Stimulated activated CD8-positive, alpha-beta memory T cell treated with anti-CD3 and anti-CD28 coated beads, Interleukin-2, amount 100 ng/mL, for 48 hours (primary cell): ENCODE results near the gene VIPAS39.
"Not testable (repeated sequence)": the region's sequence is repeated elsewhere in the genome, so short reads cannot be mapped to it uniquely, and the experiment has no call there.

Source experiments
- DNase-seq, 2 donors: peaks; one replicate each; pipeline ENCODE4 v3.0.0-alpha.2; 2020; ENCODE audit warnings: low read depth in 2 of 2

The VIPAS39 gene

DNA sequence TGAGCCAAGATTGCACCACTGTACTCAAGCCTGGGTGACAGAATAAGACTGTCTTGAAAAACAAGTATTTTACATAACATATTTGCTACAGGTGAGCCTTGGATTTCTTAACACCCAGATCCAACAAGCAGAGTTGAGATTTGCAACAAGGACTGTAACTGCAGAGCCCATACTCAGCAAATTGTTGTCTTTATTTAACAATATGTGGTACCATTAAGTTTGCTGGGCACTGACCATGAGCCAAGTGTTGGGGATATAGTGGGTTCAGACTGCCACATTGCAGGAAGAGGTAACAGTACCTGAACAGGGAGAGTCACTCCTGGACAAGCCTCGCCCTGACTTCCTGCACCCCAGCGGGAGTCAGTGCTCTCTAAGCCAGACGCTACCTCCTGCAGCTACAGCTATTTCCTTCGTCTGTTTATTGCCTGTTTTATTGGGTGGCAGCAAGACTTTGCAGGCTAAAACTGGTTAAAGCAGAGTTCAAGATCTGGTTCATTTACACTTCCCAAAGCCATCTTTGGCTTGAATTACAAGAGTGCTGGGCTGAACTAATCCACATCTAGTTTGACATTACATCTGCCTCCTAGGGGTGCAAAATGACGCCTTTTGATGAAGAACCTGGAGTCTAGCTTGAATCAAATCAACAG, 12.9 kb upstream of the VIPAS39 start:
- no peak for DNase-seq

DNA sequence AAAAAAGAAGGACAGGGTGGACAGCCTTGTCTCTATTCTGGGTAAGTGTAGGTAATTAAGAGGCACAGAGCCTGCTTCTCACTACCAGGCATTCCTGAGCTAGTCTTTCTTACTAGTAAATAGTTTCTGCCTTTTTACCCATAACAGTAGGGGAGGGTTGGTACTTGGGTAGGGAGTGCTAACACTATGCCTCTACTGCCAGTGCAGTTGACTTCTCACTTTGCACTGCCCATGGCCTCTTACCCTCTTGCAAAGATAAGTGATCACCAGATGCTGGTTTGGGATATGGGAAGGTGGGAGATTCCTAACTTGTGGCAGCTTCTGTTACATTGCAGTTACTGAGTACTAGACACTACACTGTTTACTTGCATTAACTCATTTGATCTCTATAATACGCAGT, 12.1 kb upstream of the VIPAS39 start:
- DNase-seq: no peak

DNA sequence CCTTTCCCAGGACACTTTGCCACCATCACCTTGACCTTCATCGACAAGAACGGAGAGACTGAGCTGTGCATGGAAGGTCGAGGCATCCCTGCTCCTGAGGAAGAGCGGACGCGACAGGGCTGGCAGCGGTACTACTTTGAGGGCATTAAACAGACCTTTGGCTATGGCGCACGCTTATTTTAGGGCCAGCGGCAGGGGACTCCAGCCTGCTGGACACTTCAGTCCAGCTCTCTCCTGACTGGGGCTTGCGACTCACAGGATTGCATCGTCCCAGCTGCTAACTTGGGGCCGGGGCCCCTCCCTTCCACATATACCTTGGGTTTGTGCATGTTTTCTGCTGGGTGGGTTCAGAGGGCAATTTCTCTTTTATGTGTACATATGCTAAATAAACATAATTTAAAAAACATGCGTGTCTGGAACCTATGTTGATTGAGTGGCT, 11.7 kb upstream of the VIPAS39 start:
- DNase-seq: no peak

DNA sequence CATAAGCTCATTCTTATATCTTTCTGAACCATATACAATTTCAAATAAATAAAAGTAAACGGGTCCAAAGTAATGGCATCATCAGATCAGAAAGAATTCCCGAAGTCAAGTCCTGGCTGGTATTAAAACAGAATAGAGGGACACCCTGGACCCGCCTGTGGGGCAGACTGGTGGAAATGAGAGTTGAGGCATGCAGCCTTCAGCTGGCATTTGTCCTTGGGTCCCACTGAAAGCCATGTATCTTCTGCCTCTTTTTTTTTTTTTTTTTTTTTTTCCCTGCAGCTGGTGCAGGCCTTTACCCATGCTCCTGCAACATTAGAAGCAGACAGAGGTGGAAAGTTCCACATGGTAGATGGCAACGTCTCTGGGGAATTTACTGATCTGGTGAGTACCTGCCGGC, 10.4 kb upstream of the VIPAS39 start:
- DNase-seq: no peak

DNA sequence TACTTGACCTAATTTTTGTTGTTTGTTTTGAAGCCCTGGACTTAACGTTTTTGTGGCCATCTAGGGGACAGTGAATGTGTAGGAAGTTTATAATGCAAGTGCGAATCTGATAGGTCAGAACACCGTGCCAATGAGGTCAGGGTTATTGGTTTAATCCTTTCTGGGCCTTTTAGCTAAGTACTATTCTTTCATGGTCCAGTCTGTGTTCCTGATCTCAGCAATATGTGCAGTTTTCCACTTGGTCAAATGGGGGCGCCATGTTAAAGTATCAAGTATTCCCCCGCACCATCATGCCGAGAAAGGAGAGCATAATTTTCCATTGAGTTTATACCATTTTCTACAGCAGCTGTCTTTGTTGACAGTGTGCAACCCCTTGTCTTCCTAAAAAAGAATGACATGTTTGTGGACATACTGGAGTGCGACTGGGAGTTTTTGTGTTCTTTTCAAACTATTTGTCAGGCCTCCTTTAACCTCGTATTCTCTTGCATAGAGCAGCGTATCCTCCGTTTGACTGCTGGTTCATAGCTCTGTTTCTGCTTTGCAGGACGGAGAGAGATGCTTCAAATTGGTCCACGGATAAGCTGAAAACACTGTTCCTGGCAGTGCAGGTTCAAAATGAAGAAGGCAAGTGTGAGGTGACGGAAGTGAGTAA, 1.8 kb upstream of the VIPAS39 start:
- DNase-seq: peak; percentile 46 to 55

DNA sequence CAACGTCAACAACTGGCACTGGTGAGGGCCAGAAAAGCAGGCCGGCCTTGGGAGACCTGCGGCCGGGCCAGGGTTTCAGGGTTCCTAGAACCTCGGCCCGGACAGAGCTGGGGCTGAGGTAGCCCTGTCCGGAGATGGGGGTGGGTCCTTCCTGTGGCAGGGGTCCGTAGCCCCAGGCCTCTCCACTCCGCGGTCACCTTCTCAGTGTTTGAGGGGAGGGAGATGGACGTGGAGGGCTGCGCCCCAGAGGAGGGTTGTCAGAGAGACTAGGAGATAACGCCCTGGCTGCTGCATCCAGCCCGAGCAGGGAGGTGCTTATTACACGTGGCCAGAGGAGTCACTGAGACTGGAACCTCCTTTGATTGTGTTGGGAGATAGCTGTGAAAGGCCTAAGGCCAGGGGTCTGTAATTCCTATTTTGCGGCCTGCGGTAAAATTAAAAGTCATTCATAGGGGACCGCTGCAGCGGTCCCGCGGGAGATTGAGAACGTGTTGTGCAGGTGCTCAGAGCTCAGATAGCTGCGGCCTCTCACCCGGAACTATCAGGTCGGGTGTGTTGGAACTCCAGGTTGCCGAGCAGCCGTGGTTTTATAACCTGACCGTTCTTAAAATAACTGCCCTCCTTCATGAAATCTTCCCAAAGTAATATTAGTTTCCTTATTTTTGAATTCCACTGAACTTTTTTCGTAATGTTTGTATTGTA, 999 bp upstream of the VIPAS39 start:
- DNase-seq: peak; percentile 5 to 23

DNA sequence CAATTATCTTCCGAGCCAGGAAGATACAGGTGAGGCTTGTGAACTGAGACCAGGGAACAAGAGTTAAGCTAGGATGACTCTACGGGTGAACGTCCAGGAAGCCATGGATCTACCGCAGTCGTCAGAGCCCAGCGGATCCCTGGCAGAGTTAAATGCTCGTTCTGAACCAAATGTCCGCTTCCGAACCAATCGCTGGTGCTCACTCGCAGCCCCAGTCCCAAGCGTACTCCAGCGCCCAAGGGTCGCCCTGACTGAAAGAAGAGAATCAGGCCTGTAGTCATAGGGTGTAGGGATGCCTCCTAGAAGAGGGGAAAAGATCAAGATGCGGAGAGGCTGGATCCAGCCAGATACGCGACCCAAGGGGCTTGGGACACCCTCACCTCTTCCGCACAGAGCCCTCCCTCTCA, 283 bp downstream of the VIPAS39 start:
- DNase-seq: no peak

DNA sequence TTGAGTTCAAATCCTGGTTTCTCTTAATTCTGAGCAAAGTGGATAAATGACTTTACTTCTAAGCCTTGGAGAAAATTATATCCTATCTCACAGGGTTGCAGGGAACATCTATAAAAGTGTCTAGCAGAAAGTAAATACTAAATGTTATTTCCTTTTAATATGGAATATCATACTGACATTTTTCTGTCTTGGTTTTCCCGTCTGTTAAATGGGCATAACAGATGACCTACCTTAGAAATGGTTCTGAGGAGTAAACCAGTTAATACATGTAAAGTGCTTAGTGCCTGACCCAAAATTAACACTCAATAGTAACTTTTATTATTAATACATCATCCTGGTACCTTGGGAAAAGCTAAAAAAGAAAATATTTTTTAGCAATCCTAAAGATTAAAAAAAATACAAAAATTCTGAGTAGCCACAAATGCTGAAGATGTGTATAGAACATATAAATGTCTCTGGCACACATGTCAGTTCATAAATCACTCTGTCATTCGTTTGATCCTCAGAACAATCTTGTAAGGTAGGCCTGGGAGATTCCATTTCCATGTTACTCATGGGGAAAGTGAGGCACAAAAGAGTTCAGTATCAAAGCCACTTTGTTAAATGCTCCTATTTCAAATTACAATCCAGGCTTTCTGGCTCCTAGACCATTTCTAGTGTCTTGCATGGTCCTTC, 1.3 kb downstream of the VIPAS39 start:
- DNase-seq: no peak

DNA sequence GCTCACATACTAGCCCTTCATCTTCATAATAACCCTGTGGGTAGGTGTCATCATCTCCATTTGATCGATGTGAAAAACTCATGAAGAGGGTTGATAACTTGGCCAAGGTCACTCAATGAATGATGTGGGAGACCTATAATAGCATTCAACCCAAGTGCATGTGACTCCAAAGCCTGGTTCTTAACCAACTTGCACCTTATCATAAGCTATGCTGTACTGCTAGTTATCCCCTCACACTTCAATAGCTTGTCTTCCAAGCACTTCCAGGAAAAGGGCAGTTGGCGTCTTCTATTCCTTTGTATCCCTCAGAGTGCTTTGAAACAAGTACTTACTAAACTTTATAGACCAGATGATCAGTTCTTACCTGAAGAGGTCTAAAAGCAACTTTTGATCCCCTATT, 15.2 kb downstream of the VIPAS39 start:
- no peak for DNase-seq

DNA sequence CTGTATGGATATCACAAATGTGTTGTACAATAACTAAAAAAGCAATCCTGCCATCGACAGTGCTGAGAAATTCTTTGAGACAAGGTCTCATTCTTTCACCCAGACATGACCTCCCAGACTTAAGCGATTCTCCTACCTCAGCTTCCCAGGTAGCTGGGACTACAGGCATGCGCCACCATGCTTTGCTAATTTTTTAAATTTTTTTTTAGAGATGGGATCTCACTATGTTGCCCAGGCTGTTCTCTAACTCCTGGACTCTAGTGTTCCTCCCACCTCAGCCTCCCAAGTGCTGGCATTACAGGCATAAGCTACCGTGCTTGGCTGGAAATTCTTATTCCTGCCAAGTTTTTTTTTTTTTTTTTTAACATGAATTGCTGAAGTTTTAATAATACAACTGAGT, 17.5 kb downstream of the VIPAS39 start:
- no peak for DNase-seq

DNA sequence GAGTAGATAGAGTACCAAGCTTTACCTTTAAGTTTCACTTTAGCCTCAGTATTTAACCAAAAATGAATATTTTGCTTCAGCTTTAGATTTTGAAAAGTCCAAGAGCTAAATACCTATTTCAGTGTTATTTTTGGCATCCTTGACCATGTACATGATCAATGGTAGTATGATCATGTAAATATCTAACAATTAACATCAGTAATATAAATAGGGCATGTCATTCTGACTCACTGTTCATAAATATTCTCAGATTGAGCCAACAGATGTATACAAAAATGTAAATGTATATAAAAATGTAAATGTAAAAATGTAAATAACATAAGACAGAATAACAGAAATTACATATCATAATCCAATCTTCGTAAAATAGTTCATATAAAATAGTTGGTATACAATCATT, 18.8 kb downstream of the VIPAS39 start:
- DNase-seq: no peak

DNA sequence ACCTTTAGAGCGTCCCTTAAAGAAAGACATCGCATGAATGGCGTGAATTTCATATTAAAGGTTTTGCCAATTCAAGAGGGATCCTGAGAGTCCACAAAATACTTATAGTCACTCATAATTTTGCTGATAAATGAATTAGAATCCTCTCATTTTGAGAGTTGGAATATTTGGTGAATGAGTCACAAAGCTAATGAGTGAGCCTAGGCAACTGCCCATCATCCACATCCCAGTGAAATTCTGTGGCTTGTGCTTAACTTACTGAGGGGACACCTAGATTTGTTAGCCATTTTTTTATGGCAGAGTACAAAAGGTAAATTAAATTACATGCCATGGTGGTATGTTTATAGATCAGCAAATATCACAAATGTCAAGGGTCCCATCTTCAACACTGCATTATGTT, 21.4 kb downstream of the VIPAS39 start:
- no peak for DNase-seq

DNA sequence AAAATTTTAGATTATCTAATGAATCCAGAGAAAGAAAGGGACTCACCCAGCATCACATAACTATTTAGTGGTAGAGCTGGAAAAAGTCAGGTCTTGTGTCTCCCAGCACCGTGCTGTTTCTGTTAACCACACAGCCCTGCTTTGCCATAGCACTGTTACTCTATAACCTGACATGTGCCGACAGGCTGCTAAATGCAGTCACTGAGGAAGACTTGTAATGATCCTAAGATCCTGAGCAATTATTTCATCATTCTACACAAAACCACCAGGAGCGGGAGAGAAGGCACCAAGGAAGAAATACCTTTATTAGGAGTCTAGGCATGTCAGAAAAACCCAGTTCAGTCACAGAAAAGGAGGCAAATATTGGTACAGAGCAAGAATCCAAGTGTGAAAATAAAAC, 31.0 kb downstream of the VIPAS39 start:
- no peak for DNase-seq

DNA sequence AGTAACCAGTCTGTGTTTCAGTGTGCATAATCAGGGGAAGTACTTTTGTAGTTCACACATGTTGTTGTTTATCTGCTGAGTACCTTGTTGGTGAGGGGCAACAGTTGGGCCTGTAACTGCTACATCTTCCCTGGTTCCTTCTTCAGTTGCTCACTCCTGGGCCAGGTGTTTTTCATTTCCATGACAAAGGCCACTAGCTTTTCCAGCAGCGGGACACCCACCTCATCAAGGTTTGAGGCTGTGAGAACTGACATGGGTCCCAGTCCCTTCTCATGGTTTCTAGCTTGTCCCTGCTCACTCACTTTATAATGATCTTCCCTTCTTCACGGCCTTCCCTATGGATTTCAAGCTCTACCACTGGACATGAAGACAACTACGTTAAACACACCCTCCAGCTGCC, 32.5 kb downstream of the VIPAS39 start:
- no peak for DNase-seq

DNA sequence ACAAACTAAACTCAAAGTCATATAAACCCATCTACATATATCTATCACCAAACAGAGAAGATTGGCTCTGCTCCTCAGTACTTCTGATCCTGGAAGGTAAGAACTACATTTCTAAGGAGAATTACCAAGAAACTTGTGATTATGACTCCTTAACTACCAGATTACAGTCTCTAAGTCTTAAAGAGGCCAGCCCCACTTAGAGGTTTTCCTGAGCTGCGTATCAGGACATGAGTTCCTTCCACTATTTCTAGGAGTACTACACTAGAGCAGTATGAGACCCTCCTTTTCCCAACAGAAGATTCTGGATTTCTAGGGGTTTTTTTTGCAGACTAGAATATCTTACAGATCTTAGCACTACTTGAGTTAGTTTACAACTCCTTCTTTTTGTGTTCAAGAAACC, 34.0 kb downstream of the VIPAS39 start, which contains the start of gene NOXRED1:
TSS of gene NOXRED1 (minus strand) at position 101 of the 400 bp plus-strand sequence. CDS start 634 bp downstream, outside the sequence.
- DNase-seq: no peak

DNA sequence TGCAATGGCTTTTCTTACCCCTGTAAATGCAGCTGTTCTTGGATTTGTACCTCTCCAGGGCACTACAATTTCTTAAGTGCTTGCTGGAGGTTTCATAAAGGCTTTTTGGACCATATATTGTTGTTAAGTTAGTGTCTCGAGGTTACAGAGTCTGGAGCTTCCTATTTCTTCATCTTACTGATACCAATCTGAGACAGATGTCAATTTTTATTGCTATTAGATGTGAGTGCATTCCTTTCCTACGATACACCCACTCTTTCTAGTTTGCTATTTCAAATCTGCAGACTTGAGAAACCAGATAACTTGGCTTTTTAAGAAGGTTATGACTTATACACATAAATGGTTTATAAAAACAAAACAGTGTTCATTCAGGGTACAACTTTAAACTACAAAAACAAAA, 36.2 kb downstream of the VIPAS39 start:
- DNase-seq: no peak

DNA sequence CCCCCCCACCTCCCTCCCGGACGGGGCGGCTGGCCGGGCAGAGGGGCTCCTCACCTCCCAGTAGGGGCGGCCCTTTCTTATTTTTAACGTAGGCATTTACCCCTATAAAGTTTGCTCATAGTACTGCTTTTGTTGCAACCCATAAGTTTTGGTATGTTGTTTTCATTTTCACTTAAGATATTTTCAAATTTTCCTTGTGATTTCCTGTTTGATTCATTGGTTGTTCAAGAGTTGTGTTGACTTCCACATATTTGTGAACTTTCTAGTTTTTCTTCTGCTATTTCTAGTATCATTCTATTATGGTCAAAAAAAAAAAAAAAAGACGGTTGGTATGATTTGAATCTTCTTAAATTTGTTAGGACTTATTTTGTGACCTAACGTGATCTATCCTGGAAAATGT, 40.6 kb downstream of the VIPAS39 start:
- no peak for DNase-seq

DNA sequence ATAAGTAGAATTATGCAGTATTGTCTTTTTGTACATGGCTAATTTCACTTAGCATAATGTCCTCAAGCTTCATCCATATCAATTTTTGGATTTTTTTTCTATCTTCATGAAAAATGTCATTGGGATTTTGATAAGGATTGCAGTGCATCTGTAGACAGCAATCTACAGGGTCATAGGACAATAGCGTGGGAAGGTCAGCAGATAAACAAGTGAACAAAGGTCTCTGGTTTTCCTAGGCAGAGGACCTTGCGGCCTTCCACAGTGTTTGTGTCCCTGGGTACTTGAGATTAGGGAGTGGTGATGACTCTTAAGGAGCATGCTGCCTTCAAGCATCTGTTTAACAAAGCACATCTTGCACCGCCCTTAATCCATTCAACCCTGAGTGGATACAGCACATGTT, 41.3 kb downstream of the VIPAS39 start:
- not testable (repeated sequence) for DNase-seq

DNA sequence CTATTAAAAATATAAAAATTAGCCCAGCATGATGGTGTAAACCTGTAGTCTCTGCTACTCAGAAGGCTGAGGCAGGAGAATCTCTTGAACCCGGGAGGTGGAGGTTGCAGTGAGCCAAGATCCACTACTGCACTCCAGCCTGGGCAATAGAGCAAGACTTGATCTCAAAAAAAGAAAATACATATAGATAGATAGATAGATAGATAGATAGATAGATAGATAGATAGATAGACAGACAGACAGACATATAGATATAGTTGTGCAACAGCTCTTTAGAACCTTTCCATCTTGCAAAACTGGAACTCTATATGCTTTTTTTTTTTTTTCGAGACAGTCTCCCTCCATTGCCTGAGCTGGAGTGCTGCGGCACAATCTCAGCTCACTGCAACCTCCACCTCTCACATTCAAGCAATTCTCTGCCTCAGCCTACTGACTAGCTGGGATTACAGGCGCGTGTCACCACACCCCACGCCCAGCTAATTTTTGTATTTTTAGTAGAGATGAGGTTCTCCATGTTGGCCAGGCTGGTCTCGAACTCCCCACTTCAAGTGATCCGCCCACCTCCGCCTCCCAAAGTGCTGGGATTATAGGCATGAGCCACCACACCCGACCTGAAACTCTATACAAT, 41.9 kb downstream of the VIPAS39 start:
- DNase-seq: not testable (repeated sequence)

DNA sequence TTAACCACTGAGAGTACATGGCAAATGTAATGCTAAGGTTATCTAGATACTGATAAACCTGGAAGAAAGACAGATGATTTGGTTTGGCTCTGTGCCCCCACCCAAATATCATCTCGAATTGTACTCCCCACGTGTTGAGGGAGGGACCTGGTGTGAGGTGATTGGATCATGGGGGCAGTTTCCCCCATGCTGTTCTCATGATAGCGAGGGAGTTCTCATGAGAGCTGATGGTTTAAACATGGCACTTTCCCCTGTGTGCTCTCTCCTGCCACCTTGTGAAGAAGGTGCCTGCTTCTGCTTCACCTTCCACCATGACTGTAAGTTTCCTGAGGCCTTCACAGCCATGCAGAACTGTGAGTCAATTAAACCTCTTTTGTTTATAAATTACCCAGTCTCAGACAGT, 48.3 kb downstream of the VIPAS39 start:
- no peak for DNase-seq

DNA sequence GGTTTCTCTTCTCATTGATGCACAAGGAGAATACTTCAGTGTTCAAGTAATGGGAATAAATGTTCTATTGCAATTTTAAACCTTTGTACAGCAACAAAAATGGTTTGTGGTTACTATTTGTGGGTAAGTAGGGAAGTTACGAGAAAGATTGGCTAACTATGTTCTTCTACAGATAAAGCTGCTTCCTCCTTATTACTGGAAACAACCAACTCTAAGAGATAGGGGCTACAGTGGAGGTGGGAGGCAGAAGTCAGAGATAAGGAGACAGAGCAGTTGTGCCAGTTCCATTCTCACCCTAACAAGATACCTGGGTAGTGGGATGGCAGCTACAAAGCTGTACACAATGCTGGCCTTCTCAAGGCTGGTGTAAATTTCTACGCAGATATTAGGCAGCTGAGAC, 50.2 kb downstream of the VIPAS39 start:
- DNase-seq: no peak

DNA sequence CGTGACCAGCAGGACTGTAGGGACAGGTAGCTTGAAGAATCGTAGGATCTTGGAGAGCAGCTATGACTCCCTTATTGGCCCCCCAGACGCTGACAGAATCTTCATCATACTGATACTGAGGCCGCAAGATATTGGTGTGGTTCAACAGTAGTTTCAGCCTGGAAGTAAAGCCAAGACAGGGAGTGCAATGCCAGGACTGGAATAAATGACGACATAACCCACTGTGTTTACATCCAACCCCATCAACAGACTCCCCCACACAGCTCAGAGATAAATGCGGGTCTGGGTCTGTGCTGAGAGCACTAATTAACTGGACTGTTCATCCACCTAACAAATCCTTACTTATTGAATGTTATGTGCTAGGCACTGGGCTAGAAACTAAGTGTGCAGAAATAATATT, 50.7 kb downstream of the VIPAS39 start:
- DNase-seq: no peak
